HG03439 (cell line): Measurements from ENCODE around the gene ELL.

Experiments
- ATAC-seq: cut with Tn5 transposase; IDR thresholded peaks from one replicate; pipeline ENCODE4 v1.9.1; 2021; ENCODE audit warnings: mild to moderate bottlenecking, moderate library complexity; ENCODE audit not compliant: unreplicated experiment

The ELL gene

DNA sequence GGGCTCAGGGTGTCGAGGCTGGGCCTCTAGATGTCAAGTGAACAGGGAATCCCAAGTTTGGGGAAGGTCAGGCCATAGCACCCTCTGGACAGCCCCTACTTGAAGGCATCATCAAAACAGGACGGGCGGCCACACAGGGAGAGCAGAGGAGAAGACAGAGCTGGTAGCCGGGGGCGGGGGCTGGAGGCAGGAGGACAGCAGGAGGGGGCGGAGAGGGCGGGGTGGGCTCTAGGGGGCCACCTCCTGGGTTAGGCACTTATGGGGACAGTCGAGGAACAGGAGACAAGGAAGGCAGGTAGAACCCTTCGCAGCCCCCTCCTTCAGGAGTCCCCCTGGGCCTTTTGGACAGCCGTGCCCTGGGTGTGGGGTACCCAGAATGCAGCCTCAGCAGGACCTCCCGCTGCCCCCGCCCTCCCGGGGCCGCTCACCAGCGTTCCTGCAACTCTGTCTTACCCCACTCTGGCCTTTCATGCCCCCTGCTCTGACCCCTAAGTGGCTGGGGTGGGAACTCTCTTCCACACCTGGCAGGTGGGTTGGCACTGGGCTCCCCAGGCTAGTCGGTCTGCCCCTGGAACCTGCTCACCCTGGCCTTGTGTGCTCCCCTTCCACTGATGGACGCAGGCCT lies 96.9 kb downstream of the ELL start:
- no peak for ATAC-seq

GRCh38 chr19:18424122-18424889 lies 97.6 kb downstream of the ELL start:
- no peak for ATAC-seq

DNA sequence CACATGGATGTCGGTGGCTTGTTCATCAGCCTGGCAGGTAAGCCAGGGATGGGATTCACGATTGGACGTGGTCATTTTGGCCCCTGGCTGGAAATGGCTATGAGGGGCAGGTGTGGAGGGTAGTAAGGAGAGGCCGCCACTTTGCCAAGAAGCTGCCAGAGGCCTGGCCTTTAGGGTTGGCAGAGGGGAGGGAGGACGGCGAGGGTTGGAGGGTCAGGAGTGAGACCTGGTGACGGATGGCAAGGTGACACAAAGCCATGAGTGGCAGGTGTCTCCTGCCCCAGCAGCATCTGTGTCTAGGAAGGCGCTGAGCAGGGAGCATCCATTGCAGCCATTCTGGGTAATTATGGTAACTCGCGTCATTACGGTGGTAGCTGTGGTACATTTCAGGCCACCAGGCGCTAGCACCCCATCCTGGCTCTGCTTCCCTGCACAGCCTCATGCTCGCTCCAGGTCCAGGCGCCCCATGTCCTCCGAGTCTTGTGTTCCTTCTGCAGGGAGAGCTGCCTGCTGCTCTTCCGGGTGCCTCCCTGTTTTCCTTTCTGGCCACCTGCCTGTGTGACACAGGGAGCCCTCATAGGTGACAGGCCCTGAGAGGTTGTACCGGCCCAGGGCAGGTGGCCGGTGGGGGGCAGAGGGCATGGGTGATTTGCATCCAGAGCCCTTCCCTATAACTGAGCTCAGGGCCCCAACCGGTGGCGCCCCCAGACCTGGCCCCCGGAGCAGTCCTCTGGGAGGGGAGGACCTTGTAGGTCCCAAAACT lies 98.4 kb downstream of the ELL start:
- ATAC-seq: no peak

DNA sequence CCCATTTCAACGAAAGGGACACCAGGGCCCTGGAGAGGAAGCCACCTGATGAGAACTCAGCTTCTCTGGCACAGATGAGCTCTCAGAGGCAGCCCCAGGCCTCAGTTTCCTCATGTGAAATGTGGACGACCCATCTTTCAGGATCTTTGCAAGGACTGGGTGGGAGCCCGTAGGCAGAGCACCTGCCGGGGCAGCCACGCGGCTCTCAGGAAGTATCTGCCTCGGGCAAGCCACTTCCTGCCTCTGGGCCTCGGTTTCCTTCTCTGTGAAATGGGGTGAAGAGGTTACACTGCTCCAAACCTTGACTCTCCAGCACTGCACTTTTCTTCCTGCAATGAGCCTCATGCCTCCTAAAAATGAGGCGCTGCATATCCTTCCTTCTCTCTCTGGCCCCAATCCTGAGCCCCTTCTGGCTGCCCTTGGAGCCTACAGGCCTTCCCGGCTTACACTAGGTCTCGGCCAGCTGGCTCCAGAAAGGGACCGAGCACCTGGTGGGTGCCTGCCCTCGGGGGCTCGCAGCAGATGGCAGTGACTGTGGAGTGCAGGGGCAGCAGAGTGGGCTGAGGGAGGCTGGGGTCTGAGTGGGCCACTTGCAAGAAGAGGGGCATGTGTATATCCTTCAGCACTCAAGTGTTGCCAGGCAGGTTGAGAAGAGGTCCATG lies 99.2 kb downstream of the ELL start:
- ATAC-seq: no peak

- no peak for ATAC-seq
Measured at GRCh38 chr19:18421371-18421959, 100.4 kb downstream of the ELL start.

GRCh38 chr19:18420930-18421329 lies 100.9 kb downstream of the ELL start:
- ATAC-seq: no peak

DNA sequence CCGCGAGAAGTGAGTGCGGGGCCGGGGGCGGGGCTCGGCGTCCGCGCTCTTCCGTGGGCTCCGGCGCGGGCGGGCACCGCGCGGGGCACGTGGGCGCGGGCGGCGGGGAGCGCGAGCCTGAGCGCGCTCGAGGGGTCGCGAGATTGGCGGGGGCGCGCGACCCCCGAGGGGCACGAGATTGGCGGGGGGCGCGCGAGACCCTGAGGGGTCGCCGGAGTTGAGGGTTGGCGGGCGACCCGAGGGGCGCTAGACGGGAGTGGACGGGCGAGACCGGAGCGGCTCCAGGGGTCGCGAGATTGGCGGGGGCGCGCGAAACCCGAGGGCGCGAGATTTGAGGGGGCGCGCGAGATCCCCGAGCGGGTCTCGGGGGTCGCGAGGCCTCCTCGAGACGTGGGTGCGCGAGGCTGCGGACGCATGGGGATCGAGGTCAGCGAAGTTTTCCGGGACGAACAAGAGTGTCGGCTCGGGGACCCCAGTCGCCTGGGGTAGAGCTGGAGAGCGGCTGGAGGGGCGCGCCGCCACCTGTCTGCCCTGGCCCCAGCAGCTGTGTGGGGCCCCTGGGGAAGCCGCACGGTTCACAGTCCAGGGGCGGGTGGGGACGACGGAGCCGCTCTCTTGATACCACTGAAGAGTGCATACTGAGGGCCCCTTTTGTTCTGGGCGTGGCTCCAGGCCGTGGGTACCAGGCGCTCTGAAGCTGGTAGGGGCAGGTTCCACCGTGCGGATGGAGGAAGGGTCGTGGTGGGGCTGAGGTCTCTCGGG lies 102.0 kb downstream of the ELL start:
- ATAC-seq: peak; percentile 14

DNA sequence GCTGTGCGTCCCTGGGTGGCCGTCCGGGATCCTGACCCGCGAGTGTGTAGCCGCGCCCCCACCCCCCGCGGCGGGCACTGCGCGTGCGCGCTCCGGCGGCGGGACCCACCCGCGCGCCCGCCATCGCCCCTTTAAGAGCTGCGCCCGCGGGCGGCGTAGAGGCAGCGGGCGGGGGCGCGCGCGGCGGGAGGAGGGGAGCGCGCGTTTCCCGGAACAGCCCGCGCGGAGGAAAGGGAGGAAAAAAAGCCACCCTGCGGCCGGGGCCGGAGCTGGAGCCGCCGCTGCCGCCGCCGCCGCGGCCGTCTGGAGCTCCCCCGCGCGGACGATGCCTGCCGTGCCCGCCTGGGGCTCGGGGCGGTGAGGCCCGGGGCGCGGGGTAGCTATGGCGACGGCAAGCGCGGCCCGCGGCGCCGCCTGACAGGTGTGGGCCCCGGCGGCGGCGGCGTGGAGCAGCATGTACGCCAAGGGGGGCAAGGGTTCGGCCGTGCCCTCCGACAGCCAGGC lies 102.6 kb downstream of the ELL start, which contains the start of gene SSBP4:
Gene SSBP4, plus strand, starts transcription at position 204 of the 504 bp plus-strand sequence. Its CDS starts 251 bp downstream, at position 455.
- ATAC-seq: peak; percentile 52

DNA sequence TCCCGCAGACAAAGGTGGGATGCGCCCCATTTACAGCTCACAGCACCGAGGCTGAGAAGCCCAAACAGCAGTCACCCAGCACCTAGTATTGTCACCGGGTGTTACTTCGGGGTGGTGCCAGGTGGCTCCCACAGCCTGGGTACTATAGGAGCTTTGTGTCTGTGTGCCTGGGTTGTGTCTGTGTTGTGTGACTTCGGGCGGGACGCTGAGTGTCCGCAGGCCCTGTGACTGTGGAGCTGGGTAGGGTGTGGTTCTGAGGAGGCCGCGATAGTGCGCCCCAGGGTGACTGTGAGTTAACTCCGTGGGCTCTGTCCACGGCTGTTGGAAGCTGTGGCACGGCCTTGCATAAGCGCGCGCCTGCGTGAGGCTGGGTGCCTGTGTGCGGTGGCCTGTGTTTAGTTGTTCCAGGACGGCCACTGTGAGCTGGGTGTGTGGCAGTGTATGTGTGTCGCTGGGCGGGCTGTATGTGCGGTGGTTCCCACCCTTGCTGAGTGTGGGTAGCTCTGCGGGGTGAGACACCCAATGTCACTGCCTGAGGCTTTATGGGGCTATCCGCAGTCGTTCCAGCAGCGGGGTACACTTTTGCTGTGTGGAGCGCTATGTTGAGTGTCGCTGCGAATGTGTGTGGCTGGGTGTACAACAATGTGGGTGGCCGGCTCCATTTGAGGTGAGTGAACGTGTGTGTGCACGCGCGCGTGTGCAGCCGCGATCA lies 103.2 kb downstream of the ELL start:
- ATAC-seq: no peak

- no peak for ATAC-seq
Measured at GRCh38 chr19:18418029-18418482, 103.8 kb downstream of the ELL start.

DNA sequence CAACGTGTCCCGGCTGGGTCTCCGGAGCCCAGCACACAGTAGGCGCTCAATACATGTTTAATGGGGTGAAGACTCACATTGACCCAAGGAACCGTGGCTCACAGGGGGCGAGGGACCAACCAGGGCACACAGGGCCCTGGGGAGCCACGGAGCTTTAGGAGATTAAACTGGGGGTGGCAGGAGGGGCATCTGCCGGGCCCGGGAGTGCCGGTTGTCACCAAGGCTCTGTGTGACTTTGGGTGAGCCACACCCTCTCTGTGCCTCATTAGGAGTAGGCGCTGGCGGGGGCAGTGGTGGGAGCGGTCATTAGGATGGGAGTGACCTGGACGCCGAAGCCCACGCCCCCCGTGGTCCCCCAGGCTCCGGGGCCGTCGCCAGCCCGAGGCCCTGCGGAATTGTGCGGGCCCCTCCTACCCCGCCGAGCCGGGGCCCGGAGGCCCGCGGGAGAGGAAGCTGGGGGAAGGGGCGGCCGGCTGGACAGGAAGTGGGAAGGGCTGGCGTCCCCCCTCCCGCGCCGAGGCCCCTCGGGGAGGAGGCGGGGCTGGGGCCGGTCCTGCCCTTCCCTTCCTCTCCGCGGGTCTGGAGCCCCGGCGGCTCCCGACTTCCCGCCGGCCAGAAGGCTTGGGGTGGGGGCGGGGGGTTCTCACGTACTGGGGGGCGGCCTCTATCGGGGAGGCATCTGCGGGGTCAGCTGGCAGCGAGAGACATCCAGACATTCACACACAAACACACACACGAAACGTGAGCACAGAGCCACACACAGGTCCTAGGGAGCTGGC lies 104.4 kb downstream of the ELL start:
- ATAC-seq: no peak

GRCh38 chr19:18416778-18417249 lies 105.1 kb downstream of the ELL start:
- ATAC-seq: no peak

DNA sequence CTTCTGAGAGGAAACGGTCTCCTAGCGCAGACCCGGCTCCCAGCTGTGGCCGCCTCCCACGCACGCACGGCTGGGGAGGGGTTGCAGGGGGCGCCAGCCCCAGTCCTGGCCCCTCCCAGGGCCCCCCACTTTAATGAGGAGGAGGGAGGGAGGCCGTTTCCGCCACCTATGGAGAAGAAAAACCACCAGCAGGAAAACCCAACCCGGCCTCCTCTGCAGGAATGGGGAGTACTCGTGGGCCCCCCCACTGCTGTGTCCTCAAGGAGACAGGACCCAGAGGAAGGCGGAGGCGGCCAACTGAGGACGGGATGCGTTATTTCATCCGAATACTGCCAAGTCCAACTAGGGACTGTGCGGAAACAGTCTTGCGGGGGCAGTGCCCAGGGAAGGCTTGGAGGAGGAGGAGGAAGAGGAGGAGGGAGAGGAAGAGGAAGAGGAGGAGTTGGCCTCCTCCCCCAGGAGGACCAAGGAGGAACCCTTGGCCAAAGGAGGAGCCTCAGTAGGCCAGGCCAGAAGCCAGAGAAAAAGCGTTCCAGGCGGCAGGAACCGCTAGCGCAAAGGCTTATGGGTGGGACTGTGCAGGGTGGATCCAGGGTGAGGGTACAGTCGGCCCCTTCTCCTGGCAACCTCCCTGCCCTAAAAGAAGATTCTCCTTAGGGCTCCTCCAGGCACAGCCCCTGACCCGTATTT lies 106.5 kb downstream of the ELL start:
- no peak for ATAC-seq

GRCh38 chr19:18414504-18415177 lies 107.2 kb downstream of the ELL start:
- no peak for ATAC-seq

GRCh38 chr19:18412610-18413239 lies 109.1 kb downstream of the ELL start:
- ATAC-seq: no peak

DNA sequence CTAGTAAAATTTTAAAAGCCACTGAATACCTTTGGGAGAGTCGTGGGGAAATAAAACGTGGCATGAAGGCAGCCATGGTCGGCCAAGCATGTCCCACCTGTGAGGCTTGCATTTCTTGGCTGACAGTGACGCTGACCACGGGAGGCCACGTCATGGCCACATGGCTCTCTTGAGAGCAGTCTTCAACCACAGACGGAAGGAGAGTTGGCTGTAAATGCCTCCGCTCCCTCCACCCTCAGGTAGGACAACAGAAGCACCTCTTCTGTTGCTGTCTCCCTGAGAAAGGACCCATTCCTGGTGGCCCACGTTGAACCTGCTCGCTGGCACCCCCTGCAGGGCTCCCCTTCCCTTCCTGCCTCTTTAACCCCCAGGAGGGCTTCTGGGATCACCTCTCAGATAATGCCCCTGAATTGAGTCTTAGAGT lies 113.8 kb downstream of the ELL start:
- no peak for ATAC-seq

DNA sequence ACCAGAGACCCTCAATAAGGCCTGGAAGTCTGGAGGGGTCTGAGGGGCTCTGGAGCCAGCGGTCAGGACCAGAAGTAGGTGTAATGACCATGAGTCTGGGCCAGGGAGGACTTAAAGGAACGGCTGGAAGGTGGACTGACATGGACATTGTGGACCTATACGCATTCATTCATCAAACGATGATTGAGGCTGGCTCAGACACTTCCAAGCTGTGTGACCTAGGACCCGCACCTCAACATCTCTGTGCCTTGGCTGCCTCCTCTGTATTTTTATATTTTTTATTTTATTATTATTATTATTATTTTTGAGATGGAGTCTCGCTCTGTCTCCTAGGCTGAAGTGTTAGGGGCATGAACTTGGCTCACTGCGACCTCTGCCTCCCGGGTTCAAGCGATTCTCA lies 115.1 kb downstream of the ELL start:
- ATAC-seq: no peak
